Parathyroid adenoma (tissue), 2 donors: ENCODE results near the gene ST8SIA5.
A peak's percentile ranks its signal among the peaks of the same experiment; 100 is the strongest.

ENCODE experiments used
- H2AFZ ChIP-seq: fragments of 300-600 bp; sonication (generic); one replicate; pipeline ENCODE4 v1.7.0; 2017; ENCODE audit warnings: antibody characterized with exemption, mild to moderate bottlenecking
- H3K27ac ChIP-seq: fragments of 300-600 bp; sonication (generic); one replicate; pipeline ENCODE4 v1.7.0; 2017
- H3K27me3 ChIP-seq: fragments of 300-600 bp; sonication (generic); one replicate; pipeline ENCODE4 v1.7.0; 2017; ENCODE audit warnings: low read length; ENCODE audit not compliant: control insufficient read depth, insufficient read depth
- H3K36me3 ChIP-seq: fragments of 300-600 bp; sonication (generic); one replicate; pipeline ENCODE4 v1.7.0; 2017; ENCODE audit warnings: low read length; ENCODE audit not compliant: control insufficient read depth, insufficient read depth
- H3K4me1 ChIP-seq: fragments of 300-600 bp; sonication (generic); one replicate; pipeline ENCODE4 v1.7.0; 2017; ENCODE audit warnings: control low read depth
- H3K4me2 ChIP-seq: fragments of 300-600 bp; sonication (generic); one replicate; pipeline ENCODE4 v1.7.0; 2017; ENCODE audit warnings: low read length
- H3K4me3 ChIP-seq: fragments of 300-600 bp; sonication (generic); one replicate; pipeline ENCODE4 v1.7.0; 2017; ENCODE audit warnings: low read depth, low read length
- H3K79me2 ChIP-seq: fragments of 300-600 bp; sonication (generic); one replicate; pipeline ENCODE4 v1.7.0; 2017; ENCODE audit warnings: control low read depth
- H3K9ac ChIP-seq: fragments of 300-600 bp; sonication (generic); one replicate; pipeline ENCODE4 v1.7.0; 2017; ENCODE audit warnings: mild to moderate bottlenecking
- H3K9me3 ChIP-seq: fragments of 300-600 bp; sonication (generic); one replicate; pipeline ENCODE4 v1.7.0; 2017; ENCODE audit warnings: low read length; ENCODE audit not compliant: control insufficient read depth
- CTCF ChIP-seq: fragments of 300-600 bp; sonication (generic); IDR thresholded peaks from one replicate; pipeline ENCODE4 v1.7.0; 2017; ENCODE audit warnings: antibody characterized with exemption, mild to moderate bottlenecking
- donor health status: primary hyperparathyroidism.

The ST8SIA5 gene

GRCh38 chr18:46767217-46767616 lies 10.4 kb upstream of the ST8SIA5 start:
- Histone ChIP-seq H2AFZ (no peak overlapping the region), H3K9me3 (no peaks in the 10 kb centered on the region), H3K27me3 (no peaks in the 10 kb centered on the region), H3K4me2 (no peak overlapping the region), H3K4me3 (no peak overlapping the region), H3K9ac (no peak overlapping the region), H3K27ac (no peak overlapping the region), H3K79me2 (peaks cover 2% of the 10 kb centered on the region), H3K4me1 (peaks cover 12% of the 10 kb centered on the region), H3K36me3 (no peaks in the 10 kb centered on the region)
- no peak for TF ChIP-seq CTCF

GRCh38 chr18:46764586-46764985 lies 7.7 kb upstream of the ST8SIA5 start:
- H3K79me2 ChIP-seq: peaks cover 2% of the 10 kb centered on the region
- no peak overlapping the region for H3K9ac ChIP-seq
- H3K4me3 ChIP-seq: no peak overlapping the region
- H2AFZ ChIP-seq: no peak overlapping the region
- H3K9me3 ChIP-seq: no peaks in the 10 kb centered on the region
- no peaks in the 10 kb centered on the region for H3K27me3 ChIP-seq
- no peak overlapping the region for H3K4me2 ChIP-seq
- peaks cover 22% of the 10 kb centered on the region for H3K4me1 ChIP-seq
- no peak for TF ChIP-seq CTCF
- no peak overlapping the region for H3K27ac ChIP-seq
- no peaks in the 10 kb centered on the region for H3K36me3 ChIP-seq

GRCh38 chr18:46761059-46761769 lies 4.4 kb upstream of the ST8SIA5 start:
- Histone ChIP-seq H2AFZ (no peak overlapping the region), H3K4me2 (peak overlapping the region; percentile 11), H3K27me3 (no peaks in the 10 kb centered on the region), H3K79me2 (peaks cover 2% of the 10 kb centered on the region), H3K9ac (no peak overlapping the region), H3K36me3 (no peaks in the 10 kb centered on the region), H3K9me3 (no peaks in the 10 kb centered on the region), H3K27ac (no peak overlapping the region), H3K4me1 (peaks cover 17% of the 10 kb centered on the region), H3K4me3 (no peak overlapping the region)
- no peak for TF ChIP-seq CTCF

- Histone ChIP-seq H3K36me3 (no peaks in the 10 kb centered on the region), H3K9me3 (no peaks in the 10 kb centered on the region), H3K9ac (no peak overlapping the region), H3K4me3 (no peak overlapping the region), H2AFZ (no peak overlapping the region), H3K79me2 (peaks cover 2% of the 10 kb centered on the region), H3K4me1 (peaks cover 16% of the 10 kb centered on the region), H3K4me2 (no peak overlapping the region), H3K27me3 (no peaks in the 10 kb centered on the region), H3K27ac (no peak overlapping the region)
- TF ChIP-seq CTCF: no peak
These were observed 3.0 kb upstream of the ST8SIA5 start for GRCh38 chr18:46759890-46760289.

- TF ChIP-seq CTCF: no peak
These were observed 761 bp downstream of the ST8SIA5 start for GRCh38 chr18:46756025-46756558.

More at GRCh38 chr18:46756025-46756558, 761 bp downstream of the ST8SIA5 start:
- Histone ChIP-seq H2AFZ (peak overlapping the region; percentile 72), H3K36me3 (no peaks in the 10 kb centered on the region), H3K79me2 (peaks cover 24% of the 10 kb centered on the region), H3K4me2 (peak overlapping the region; percentile 93), H3K9ac (peak overlapping the region; percentile 75), H3K27me3 (no peaks in the 10 kb centered on the region), H3K4me1 (peaks cover 27% of the 10 kb centered on the region), H3K27ac (peak overlapping the region; percentile 96), H3K9me3 (no peaks in the 10 kb centered on the region), H3K4me3 (peak overlapping the region; percentile 88)
